ENCODE data around the gene PRDM2. TPM values are rescaled to one million over a fixed set of nuclear protein-coding genes. Genes with fewer than 3 reads are reported as not detected.

Gene PRDM2, protein sequence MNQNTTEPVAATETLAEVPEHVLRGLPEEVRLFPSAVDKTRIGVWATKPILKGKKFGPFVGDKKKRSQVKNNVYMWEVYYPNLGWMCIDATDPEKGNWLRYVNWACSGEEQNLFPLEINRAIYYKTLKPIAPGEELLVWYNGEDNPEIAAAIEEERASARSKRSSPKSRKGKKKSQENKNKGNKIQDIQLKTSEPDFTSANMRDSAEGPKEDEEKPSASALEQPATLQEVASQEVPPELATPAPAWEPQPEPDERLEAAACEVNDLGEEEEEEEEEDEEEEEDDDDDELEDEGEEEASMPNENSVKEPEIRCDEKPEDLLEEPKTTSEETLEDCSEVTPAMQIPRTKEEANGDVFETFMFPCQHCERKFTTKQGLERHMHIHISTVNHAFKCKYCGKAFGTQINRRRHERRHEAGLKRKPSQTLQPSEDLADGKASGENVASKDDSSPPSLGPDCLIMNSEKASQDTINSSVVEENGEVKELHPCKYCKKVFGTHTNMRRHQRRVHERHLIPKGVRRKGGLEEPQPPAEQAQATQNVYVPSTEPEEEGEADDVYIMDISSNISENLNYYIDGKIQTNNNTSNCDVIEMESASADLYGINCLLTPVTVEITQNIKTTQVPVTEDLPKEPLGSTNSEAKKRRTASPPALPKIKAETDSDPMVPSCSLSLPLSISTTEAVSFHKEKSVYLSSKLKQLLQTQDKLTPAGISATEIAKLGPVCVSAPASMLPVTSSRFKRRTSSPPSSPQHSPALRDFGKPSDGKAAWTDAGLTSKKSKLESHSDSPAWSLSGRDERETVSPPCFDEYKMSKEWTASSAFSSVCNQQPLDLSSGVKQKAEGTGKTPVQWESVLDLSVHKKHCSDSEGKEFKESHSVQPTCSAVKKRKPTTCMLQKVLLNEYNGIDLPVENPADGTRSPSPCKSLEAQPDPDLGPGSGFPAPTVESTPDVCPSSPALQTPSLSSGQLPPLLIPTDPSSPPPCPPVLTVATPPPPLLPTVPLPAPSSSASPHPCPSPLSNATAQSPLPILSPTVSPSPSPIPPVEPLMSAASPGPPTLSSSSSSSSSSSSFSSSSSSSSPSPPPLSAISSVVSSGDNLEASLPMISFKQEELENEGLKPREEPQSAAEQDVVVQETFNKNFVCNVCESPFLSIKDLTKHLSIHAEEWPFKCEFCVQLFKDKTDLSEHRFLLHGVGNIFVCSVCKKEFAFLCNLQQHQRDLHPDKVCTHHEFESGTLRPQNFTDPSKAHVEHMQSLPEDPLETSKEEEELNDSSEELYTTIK (N-terminal part only)
- total RNA-seq = 10 to 100 TPM; 75.2 to 79.8 TPM

GRCh38 chr1:13699936-13700520 is at the start of gene PRDM2:
TSS of gene PRDM2 (plus strand) at chr1:13700188. CDS start at chr1:13715606, 15,418 bp downstream.
- Mint-ChIP-seq H3K36me3 (peaks cover 4% of the 10 kb centered on the region), H3K4me1 (peaks cover 29% of the 10 kb centered on the region), H3K4me3 (peak within 1 kb of the TSS; percentile 97), H3K9me3 (no peaks in the 10 kb centered on the region), H3K27ac (peak within 1 kb of the TSS; percentile 98), H3K27me3 (no peaks in the 10 kb centered on the region)
- DNase-seq (peak; percentile 83), ATAC-seq (ENCODE audit: low read depth) (peak; percentile 55)
- POLR2A ChIA-PET = interaction anchor here (0.6 to 3.1 kb wide), 7 partner anchors 23 to 49 kb away, joined by 3 to 19 read pairs (median 6); no protein-coding TSS in a partner anchor

- Mint-ChIP-seq H3K36me3 (no peaks in the 10 kb centered on the region), H3K27me3 (peaks cover 22% of the 10 kb centered on the region)
Measured at GRCh38 chr1:13651279-13651678, 48.7 kb upstream of the PRDM2 start.

GRCh38 chr1:13652238-13652637 is 47.8 kb upstream of the PRDM2 start:
- H3K9me3 Mint-ChIP-seq = peaks cover 2% of the 10 kb centered on the region
- no peaks in the 10 kb centered on the region for H3K4me1 Mint-ChIP-seq
- H3K27ac Mint-ChIP-seq = no peak overlapping the region
- DNase-seq (no peak), ATAC-seq (ENCODE audit: low read depth) (no peak)
- POLR2A ChIA-PET = no interaction called here
- no peaks in the 10 kb centered on the region for H3K36me3 Mint-ChIP-seq
- peaks cover 22% of the 10 kb centered on the region for H3K27me3 Mint-ChIP-seq
- H3K4me3 Mint-ChIP-seq = no peak overlapping the region

More at GRCh38 chr1:13651279-13651678, 48.7 kb upstream of the PRDM2 start:
- DNase-seq (no peak), ATAC-seq (ENCODE audit: low read depth) (no peak)
- no peak overlapping the region for H3K27ac Mint-ChIP-seq
- POLR2A ChIA-PET = no interaction called here
- peaks cover 2% of the 10 kb centered on the region for H3K9me3 Mint-ChIP-seq
- no peaks in the 10 kb centered on the region for H3K4me1 Mint-ChIP-seq
- no peak overlapping the region for H3K4me3 Mint-ChIP-seq

DNA sequence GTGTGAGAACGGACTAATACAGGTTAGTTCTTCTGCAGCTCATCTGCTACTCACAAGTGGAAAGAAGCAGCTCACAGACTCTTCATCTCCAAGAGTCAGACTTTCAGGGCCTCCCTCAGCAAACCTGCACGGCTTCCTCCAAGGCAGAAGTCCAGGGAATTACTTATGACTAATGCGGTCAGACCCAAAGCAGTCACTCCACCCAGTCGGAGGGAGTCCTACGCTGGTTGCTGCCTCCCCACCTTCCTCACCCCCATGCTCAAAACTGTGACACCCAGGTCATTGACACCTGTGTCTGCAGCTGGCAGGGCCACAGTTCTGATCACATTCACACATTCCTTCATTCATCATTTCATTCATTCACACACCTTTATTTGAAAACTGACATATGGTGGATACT is 38.4 kb upstream of the PRDM2 start:
- DNase-seq (no peak), ATAC-seq (ENCODE audit: low read depth) (no peak)
- Mint-ChIP-seq H3K9me3 (peaks cover 3% of the 10 kb centered on the region), H3K4me1 (peaks cover 4% of the 10 kb centered on the region), H3K27ac (no peak overlapping the region), H3K4me3 (no peak overlapping the region), H3K27me3 (peaks cover 5% of the 10 kb centered on the region), H3K36me3 (no peaks in the 10 kb centered on the region)
- POLR2A ChIA-PET = no interaction called here

DNA sequence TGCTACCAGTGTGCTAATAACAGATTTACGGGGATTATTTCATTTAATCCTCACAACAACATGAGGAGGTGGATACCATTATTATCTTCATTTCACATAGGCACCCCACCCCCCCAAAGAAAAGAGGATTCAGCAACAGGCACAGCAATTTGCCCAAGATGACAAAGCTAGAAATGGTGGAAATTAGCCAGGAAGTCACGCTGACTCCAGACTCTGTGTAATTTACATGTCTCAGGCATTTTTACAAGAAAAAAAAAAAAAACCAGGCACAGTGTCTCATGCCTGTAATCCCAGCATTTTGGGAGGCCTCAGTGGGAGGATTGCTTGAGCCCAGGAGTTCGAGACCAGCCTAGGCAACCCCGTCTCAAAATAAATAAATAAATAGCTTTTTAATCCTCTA is 37.5 kb upstream of the PRDM2 start:
- POLR2A ChIA-PET = interaction anchor here (0.7 kb wide), 1 partner anchor 152 kb away, joined by 3 read pairs; no protein-coding TSS in a partner anchor
- Mint-ChIP-seq H3K9me3 (peaks cover 3% of the 10 kb centered on the region), H3K27ac (no peak overlapping the region), H3K4me1 (peaks cover 4% of the 10 kb centered on the region), H3K36me3 (no peaks in the 10 kb centered on the region), H3K4me3 (no peak overlapping the region), H3K27me3 (peaks cover 5% of the 10 kb centered on the region)
- DNase-seq (no peak), ATAC-seq (ENCODE audit: low read depth) (no peak)

DNA sequence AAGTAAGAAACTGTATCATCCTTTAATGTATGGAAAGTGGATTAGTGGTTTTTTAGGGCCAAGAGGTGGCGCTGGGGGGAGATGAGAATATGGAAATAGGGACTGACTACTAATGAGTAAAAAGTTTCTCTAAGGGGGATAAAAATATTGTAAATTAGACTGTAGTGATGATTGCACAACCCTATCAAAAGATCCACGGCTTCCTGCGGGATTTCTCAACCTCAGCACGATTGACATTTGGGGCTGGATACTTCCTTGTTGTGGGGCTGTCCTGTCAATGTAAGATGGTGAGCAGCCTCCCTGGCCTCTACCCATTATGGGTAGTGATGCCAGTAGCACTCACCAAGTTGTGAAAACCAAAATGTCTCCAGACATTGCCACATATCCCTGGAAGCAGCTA is 36.0 kb upstream of the PRDM2 start:
- Mint-ChIP-seq H3K4me3 (no peak overlapping the region), H3K36me3 (no peaks in the 10 kb centered on the region), H3K27ac (no peak overlapping the region), H3K4me1 (peaks cover 4% of the 10 kb centered on the region), H3K9me3 (peaks cover 3% of the 10 kb centered on the region), H3K27me3 (peaks cover 9% of the 10 kb centered on the region)
- no peak for DNase-seq
- ATAC-seq (ENCODE audit: low read depth) = no peak
- POLR2A ChIA-PET = no interaction called here

DNA sequence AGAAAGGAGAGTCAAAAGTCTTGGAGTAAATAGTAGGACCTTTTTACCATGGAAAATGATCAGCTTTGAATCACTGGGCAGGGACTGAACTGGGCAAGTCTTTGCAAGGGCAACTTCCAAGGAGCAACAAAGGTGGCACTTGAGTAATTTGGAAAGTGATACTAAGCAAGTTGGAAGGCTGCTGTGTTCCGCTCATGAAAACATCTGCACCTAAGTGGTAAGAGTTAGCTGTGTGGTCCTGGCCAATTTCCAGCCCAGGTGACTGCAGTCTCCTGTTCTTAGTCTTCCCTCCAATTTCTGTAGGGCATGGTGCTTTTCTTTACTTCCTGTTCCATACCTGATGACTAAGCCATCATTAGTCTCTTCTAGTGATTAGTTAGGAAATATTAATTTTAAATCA is 35.5 kb upstream of the PRDM2 start:
- H3K9me3 Mint-ChIP-seq = peaks cover under 1% of the 10 kb centered on the region
- peaks cover 6% of the 10 kb centered on the region for H3K27me3 Mint-ChIP-seq
- no peak for DNase-seq
- peaks cover 4% of the 10 kb centered on the region for H3K4me1 Mint-ChIP-seq
- no peaks in the 10 kb centered on the region for H3K36me3 Mint-ChIP-seq
- POLR2A ChIA-PET = no interaction called here
- H3K4me3 Mint-ChIP-seq = no peak overlapping the region
- no peak overlapping the region for H3K27ac Mint-ChIP-seq
- no peak for ATAC-seq (ENCODE audit: low read depth)

- ATAC-seq (ENCODE audit: low read depth) (no peak), DNase-seq (no peak)
- H3K4me3 Mint-ChIP-seq = no peak overlapping the region
- H3K9me3 Mint-ChIP-seq = no peaks in the 10 kb centered on the region
- H3K27ac Mint-ChIP-seq = peak overlapping the region; percentile 66
- H3K27me3 Mint-ChIP-seq = peaks cover 6% of the 10 kb centered on the region
- peaks cover 4% of the 10 kb centered on the region for H3K4me1 Mint-ChIP-seq
- POLR2A ChIA-PET = no interaction called here
- no peaks in the 10 kb centered on the region for H3K36me3 Mint-ChIP-seq
Measured at GRCh38 chr1:13666317-13666716, 33.7 kb upstream of the PRDM2 start.

GRCh38 chr1:13667691-13668090 is 32.3 kb upstream of the PRDM2 start:
- Mint-ChIP-seq H3K4me3 (no peak overlapping the region), H3K36me3 (no peaks in the 10 kb centered on the region), H3K4me1 (peaks cover 4% of the 10 kb centered on the region), H3K27ac (no peak overlapping the region), H3K9me3 (no peaks in the 10 kb centered on the region), H3K27me3 (peaks cover 4% of the 10 kb centered on the region)
- POLR2A ChIA-PET = no interaction called here
- DNase-seq (no peak), ATAC-seq (ENCODE audit: low read depth) (no peak)

- no peak overlapping the region for H3K4me3 Mint-ChIP-seq
- no peak for DNase-seq
- H3K36me3 Mint-ChIP-seq = no peaks in the 10 kb centered on the region
- no peak for ATAC-seq (ENCODE audit: low read depth)
- H3K9me3 Mint-ChIP-seq = peaks cover 13% of the 10 kb centered on the region
- no peaks in the 10 kb centered on the region for H3K4me1 Mint-ChIP-seq
- H3K27me3 Mint-ChIP-seq = peaks cover 14% of the 10 kb centered on the region
- no peak overlapping the region for H3K27ac Mint-ChIP-seq
- POLR2A ChIA-PET = no interaction called here
Measured at GRCh38 chr1:13674377-13674776, 25.6 kb upstream of the PRDM2 start.

DNA sequence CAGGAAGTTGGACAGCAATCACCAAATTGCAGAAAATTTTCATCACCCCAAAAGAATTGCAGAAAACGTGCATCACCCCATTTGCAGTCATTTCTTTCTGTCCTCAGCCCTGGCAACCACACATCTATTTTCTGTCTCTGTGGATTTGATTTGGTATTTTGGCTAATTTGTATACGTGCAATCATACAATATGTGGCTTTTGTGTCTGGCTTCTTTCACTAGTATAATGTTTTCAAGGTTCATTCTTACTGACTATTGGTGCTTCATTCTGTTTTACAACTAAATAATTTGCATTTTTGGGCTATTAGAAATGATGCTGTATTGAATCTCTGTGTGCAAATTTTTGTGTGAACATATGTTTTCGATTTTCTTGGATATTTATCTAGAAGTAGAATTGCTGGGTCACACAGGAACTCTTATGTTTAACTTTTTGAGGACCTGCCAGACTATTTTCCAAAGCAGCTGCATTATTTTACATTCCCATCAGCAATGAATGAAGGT is 24.8 kb upstream of the PRDM2 start:
- POLR2A ChIA-PET = no interaction called here
- Mint-ChIP-seq H3K4me1 (no peaks in the 10 kb centered on the region), H3K27ac (no peak overlapping the region), H3K9me3 (peaks cover 13% of the 10 kb centered on the region), H3K36me3 (no peaks in the 10 kb centered on the region), H3K27me3 (peaks cover 15% of the 10 kb centered on the region), H3K4me3 (no peak overlapping the region)
- DNase-seq = no peak
- no peak for ATAC-seq (ENCODE audit: low read depth)

- H3K4me3 Mint-ChIP-seq = no peak overlapping the region
- H3K36me3 Mint-ChIP-seq = no peaks in the 10 kb centered on the region
- peaks cover 13% of the 10 kb centered on the region for H3K9me3 Mint-ChIP-seq
- ATAC-seq (ENCODE audit: low read depth) (no peak), DNase-seq (no peak)
- H3K27ac Mint-ChIP-seq = no peak overlapping the region
- H3K4me1 Mint-ChIP-seq = no peaks in the 10 kb centered on the region
- peaks cover 20% of the 10 kb centered on the region for H3K27me3 Mint-ChIP-seq
- POLR2A ChIA-PET = no interaction called here
Measured at GRCh38 chr1:13677896-13678295, 22.1 kb upstream of the PRDM2 start.

Data from activated naive CD8-positive, alpha-beta T cell treated with anti-CD3 and anti-CD28 coated beads, Interleukin-2, amount 10 ng/mL, durations not matched to agents 7 days and 5 days (primary cell).